Naive B cell (primary cell): Measurements from ENCODE around the gene SYVN1. TPM values are rescaled to one million over a fixed set of nuclear protein-coding genes. Genes with fewer than 3 reads are reported as not detected.

ENCODE experiments used
- ATAC-seq, 2 donors: fragments of 150-1000 bp; cut with Tn5 transposase; 2 replicates each; pipeline ENCODE4 v1.10.0; 2021; ENCODE audit warnings: low read depth in 2 of 2, mild to moderate bottlenecking in 2 of 2, moderate library complexity in 2 of 2
- DNase-seq: peaks from one replicate; pipeline ENCODE4 v3.0.0; 2022
- H3K27ac Mint-ChIP-seq, 6 donors: one replicate each; pipeline ENCODE4 v1.8.0; 2020 to 2022; ENCODE audit warnings: mild to moderate bottlenecking in 6 of 6, mixed read lengths in 6 of 6, moderate library complexity in 5 of 6, inconsistent platforms in 2 of 6
- H3K27me3 Mint-ChIP-seq, 3 donors: one replicate each; pipeline ENCODE4 v1.8.0; 2021 to 2022; ENCODE audit warnings: mixed read lengths in 3 of 3, mild to moderate bottlenecking in 1 of 3
- H3K36me3 Mint-ChIP-seq, 2 donors: one replicate each; pipeline ENCODE4 v1.8.0; 2020 to 2022; ENCODE audit warnings: mixed read lengths in 2 of 2, inconsistent platforms in 1 of 2, mild to moderate bottlenecking in 1 of 2
- H3K4me1 Mint-ChIP-seq, 3 donors: one replicate each; pipeline ENCODE4 v1.8.0; 2020 to 2022; ENCODE audit warnings: mixed read lengths in 3 of 3, inconsistent platforms in 1 of 3, mild to moderate bottlenecking in 1 of 3, moderate library complexity in 1 of 3
- H3K4me3 Mint-ChIP-seq, 8 donors: one replicate each; pipeline ENCODE4 v1.8.0; 2020 to 2022; ENCODE audit warnings: mild to moderate bottlenecking in 8 of 8, mixed read lengths in 8 of 8, moderate library complexity in 8 of 8, inconsistent platforms in 2 of 8
- H3K9me3 Mint-ChIP-seq, 7 donors: one replicate each; pipeline ENCODE4 v1.8.0; 2020 to 2022; ENCODE audit warnings: mixed read lengths in 7 of 7, mild to moderate bottlenecking in 5 of 7, inconsistent platforms in 2 of 7, moderate library complexity in 1 of 7
- polyA plus RNA-seq, 6 donors: library from polyadenylated mRNA; unstranded; fragments of 300-500 nt; fragmentation: Illumina TruSeq; gene quantifications; one replicate each; pipeline ENCODE4 v1.2.3, GENCODE V29; 2021; ENCODE audit warnings: low read depth in 6 of 6

The SYVN1 gene
- polyA plus RNA-seq, 6 donors from 2014 or later = 21.4 to 86.9 (median 43.5) TPM

GRCh38 chr11:65118097-65118837, 16.1 kb downstream of the SYVN1 start:
- H3K4me3 Mint-ChIP-seq = peak overlapping the region; percentile 82 to 96 (median 91)
- no peaks in the 10 kb centered on the region for H3K27me3 Mint-ChIP-seq
- peaks cover 34 to 83% (median 60%) of the 10 kb centered on the region in 3 donors for H3K4me1 Mint-ChIP-seq
- H3K9me3 Mint-ChIP-seq = no peaks in the 10 kb centered on the region
- ATAC-seq = no peak
- no peak for DNase-seq
- peak overlapping the region; percentile 95 to 100 (median 97) for H3K27ac Mint-ChIP-seq
- peaks cover 11 to 19% of the 10 kb centered on the region in 2 donors for H3K36me3 Mint-ChIP-seq

- Mint-ChIP-seq H3K9me3 (no peaks in the 10 kb centered on the region), H3K4me1 (peaks cover 38 to 81% (median 57%) of the 10 kb centered on the region in 3 donors), H3K4me3 (peak within 1 kb of the TSS; percentile 82 to 96 (median 91)), H3K36me3 (peaks cover 11 to 19% of the 10 kb centered on the region in 2 donors), H3K27me3 (no peaks in the 10 kb centered on the region), H3K27ac (peak within 1 kb of the TSS; percentile 95 to 100 (median 97))
- peak; percentile 100 for DNase-seq
- ATAC-seq = peak; percentile 60 to 68
These were observed 16.9 kb downstream of the SYVN1 start, which contains the start of gene ZNHIT2 for GRCh38 chr11:65117206-65118096. Gene ZNHIT2, minus strand, starts transcription at chr11:65117701. Its CDS starts 48 bp downstream, at chr11:65117653.

- H3K4me3 Mint-ChIP-seq = peak overlapping the region; percentile 79 to 94 (median 90)
- H3K36me3 Mint-ChIP-seq = peaks cover 11 to 13% of the 10 kb centered on the region in 2 donors
- no peaks in the 10 kb centered on the region for H3K9me3 Mint-ChIP-seq
- no peak for ATAC-seq
- DNase-seq = no peak
- H3K4me1 Mint-ChIP-seq = peaks cover 37 to 78% (median 55%) of the 10 kb centered on the region in 3 donors
- H3K27me3 Mint-ChIP-seq = no peaks in the 10 kb centered on the region
- H3K27ac Mint-ChIP-seq = peak overlapping the region; percentile 56 to 100 (median 82)
These were observed 17.7 kb downstream of the SYVN1 start for GRCh38 chr11:65116370-65117205.

- Mint-ChIP-seq H3K4me3 (peak overlapping the region in 7 of 8 donors; percentile 49 to 94 (median 59)), H3K27me3 (no peaks in the 10 kb centered on the region), H3K9me3 (no peaks in the 10 kb centered on the region), H3K36me3 (peaks cover 5 to 7% of the 10 kb centered on the region in 2 donors), H3K27ac (peak overlapping the region in 3 of 6 donors; percentile 65 to 81 (median 75)), H3K4me1 (peaks cover 38 to 79% (median 53%) of the 10 kb centered on the region in 3 donors)
- DNase-seq (no peak), ATAC-seq (no peak)
These were observed 18.8 kb downstream of the SYVN1 start for GRCh38 chr11:65115361-65116082.

GRCh38 chr11:65114538-65115171, 19.7 kb downstream of the SYVN1 start:
- Mint-ChIP-seq H3K9me3 (no peaks in the 10 kb centered on the region), H3K4me1 (peaks cover 43 to 77% (median 51%) of the 10 kb centered on the region in 3 donors), H3K27me3 (no peaks in the 10 kb centered on the region), H3K27ac (no peak overlapping the region), H3K4me3 (peak overlapping the region in 6 of 8 donors; percentile 15 to 94 (median 68)), H3K36me3 (peaks cover 5 to 7% of the 10 kb centered on the region in 2 donors)
- DNase-seq (no peak), ATAC-seq (no peak)

GRCh38 chr11:65113839-65114238, 20.5 kb downstream of the SYVN1 start:
- peaks cover 42 to 69% (median 48%) of the 10 kb centered on the region in 3 donors for H3K4me1 Mint-ChIP-seq
- H3K27me3 Mint-ChIP-seq = no peaks in the 10 kb centered on the region
- peaks cover 5% of the 10 kb centered on the region in 2 donors for H3K36me3 Mint-ChIP-seq
- peak overlapping the region in 6 of 8 donors; percentile 35 to 96 (median 93) for H3K4me3 Mint-ChIP-seq
- H3K27ac Mint-ChIP-seq = peak overlapping the region in 2 of 6 donors; percentile 89 to 94
- ATAC-seq (no peak), DNase-seq (no peak)
- no peaks in the 10 kb centered on the region for H3K9me3 Mint-ChIP-seq

GRCh38 chr11:65113361-65113756, 21.0 kb downstream of the SYVN1 start:
- Mint-ChIP-seq H3K27ac (peak overlapping the region; percentile 9 to 94 (median 86)), H3K27me3 (no peaks in the 10 kb centered on the region), H3K4me3 (peak overlapping the region; percentile 90 to 100 (median 94)), H3K36me3 (no peaks in the 10 kb centered on the region), H3K9me3 (no peaks in the 10 kb centered on the region), H3K4me1 (peaks cover 38 to 64% (median 43%) of the 10 kb centered on the region in 3 donors)
- DNase-seq (no peak), ATAC-seq (no peak)

GRCh38 chr11:65112546-65113360, 21.6 kb downstream of the SYVN1 start:
- ATAC-seq = peak; percentile 59

GRCh38 chr11:65111744-65112545, 22.4 kb downstream of the SYVN1 start, which contains the start of gene TM7SF2:
Gene TM7SF2, plus strand, starts transcription at chr11:65111872. Its CDS starts 144 bp downstream, at chr11:65112016.
- peak within 1 kb of the TSS; percentile 86 to 99 (median 90) for H3K27ac Mint-ChIP-seq
- H3K4me3 Mint-ChIP-seq = peak within 1 kb of the TSS; percentile 90 to 100 (median 94)
- no peaks in the 10 kb centered on the region for H3K36me3 Mint-ChIP-seq
- peak; percentile 68 to 73 for ATAC-seq
- peak; percentile 93 for DNase-seq
- H3K9me3 Mint-ChIP-seq = no peaks in the 10 kb centered on the region
- H3K4me1 Mint-ChIP-seq = peaks cover 30 to 53% (median 32%) of the 10 kb centered on the region in 3 donors
- no peaks in the 10 kb centered on the region for H3K27me3 Mint-ChIP-seq

More at GRCh38 chr11:65112546-65113360, 21.6 kb downstream of the SYVN1 start:
- Mint-ChIP-seq H3K4me3 (peak overlapping the region; percentile 90 to 100 (median 94)), H3K9me3 (no peaks in the 10 kb centered on the region), H3K27ac (peak overlapping the region in 5 of 6 donors; percentile 74 to 94 (median 89)), H3K36me3 (no peaks in the 10 kb centered on the region), H3K4me1 (peaks cover 34 to 58% (median 37%) of the 10 kb centered on the region in 3 donors), H3K27me3 (no peaks in the 10 kb centered on the region)
- peak; percentile 75 for DNase-seq

GRCh38 chr11:65111159-65111743, 23.1 kb downstream of the SYVN1 start:
- peak overlapping the region in 5 of 6 donors; percentile 86 to 99 (median 93) for H3K27ac Mint-ChIP-seq
- H3K36me3 Mint-ChIP-seq = no peaks in the 10 kb centered on the region
- peaks cover 35 to 54% (median 39%) of the 10 kb centered on the region in 3 donors for H3K4me1 Mint-ChIP-seq
- H3K9me3 Mint-ChIP-seq = no peaks in the 10 kb centered on the region
- DNase-seq = no peak
- ATAC-seq = no peak
- H3K27me3 Mint-ChIP-seq = no peaks in the 10 kb centered on the region
- peak overlapping the region; percentile 90 to 100 (median 94) for H3K4me3 Mint-ChIP-seq
